Pancreas (tissue), 10 donors: ENCODE results near the gene CTNNB1. TPM values are rescaled to one million over a fixed set of nuclear protein-coding genes. Genes with fewer than 3 reads are reported as not detected.

Source experiments
- ATAC-seq, 4 donors: fragments of 200-7000 bp; cut with Tn5 transposase; one replicate each; pipeline versions ENCODE4 v1.8.0 to v1.9.1; 2020; ENCODE audit warnings: mild to moderate bottlenecking in 4 of 4, moderate library complexity in 4 of 4
- DNase-seq, 6 donors: peaks; one replicate each; pipeline ENCODE4 v3.0.0-alpha.2; 2020
- FAIRE-seq: peaks from 2 replicates; lab custom pipeline; 2012; peaks lifted over from hg19 to GRCh38; lab: Jason Lieb, UNC
- H3K27ac ChIP-seq, 4 donors: fragments of 200-600 bp; sonication (generic); 1 replicate in 3 of 4; 2 replicates in 1 of 4; pipeline versions ENCODE4 v1.5.0 to v1.8.0; 2020
- H3K27me3 ChIP-seq, 4 donors: fragments of 200-600 bp; one replicate each; pipeline ENCODE4 v1.8.0; 2021
- H3K36me3 ChIP-seq, 3 donors: fragments of 200-600 bp; sonication (generic) in 1 of 3; one replicate each; pipeline versions ENCODE4 v1.5.0 to v1.8.0; 2020 to 2021
- H3K4me1 ChIP-seq, 3 donors: fragments of 200-600 bp; one replicate each; pipeline ENCODE4 v1.8.0; 2021
- H3K4me3 ChIP-seq, 4 donors: fragments of 200-600 bp; sonication (generic) in 2 of 4; one replicate each; pipeline versions ENCODE4 v1.5.0 to v1.8.0; 2020 to 2021
- H3K9me3 ChIP-seq, 4 donors: fragments of 200-600 bp; one replicate each; pipeline ENCODE4 v1.8.0; 2021
- CTCF ChIP-seq, 4 donors: fragments of 200-600 bp; sonication (generic) in 3 of 4; IDR thresholded peaks; one replicate each; pipeline versions ENCODE4 v1.5.0 to v1.8.0; 2021; ENCODE audit warnings: antibody characterized with exemption in 4 of 4
- WGBS, 2 donors: extraction: QIAGEN DNeasy Blood & Tissue Kit; methylation state at CpG; one replicate each; pipeline ENCODE4 v1.1.7; 2013; 5-methylcytosine and 5-hydroxymethylcytosine counted together
- intact Hi-C, 3 donors: fragments of 100-400 bp; cut with DNase I; formaldehyde crosslinking; loops; one replicate each; pipeline versions ENCODE4 v1.11.1 to v1.14.2; 2022
- polyA plus RNA-seq, 2 donors: library from polyadenylated mRNA; stranded (reverse); fragments of 200-250 nt; gene quantifications; one replicate each; pipeline ENCODE4 v1.2.3, GENCODE V29; 2013
- total RNA-seq, 6 donors: library from RNA; stranded (reverse); fragmentation: NEBNext Ultra II Directional in 4 of 6; extraction: Animal tissue kit (Norgen Biotek cat#: 25700) in 4 of 6; gene quantifications; one replicate each; pipeline versions ENCODE4 v1.2.1 to v1.2.4, GENCODE V29; 2021 to 2023
- donor health status: healthy with polysubstance abuse.
- donor health status: DM: no; HTN: no; CAD: no; lungs with moderate emphysema.
- donor health status: DM: no; HTN: no; CAD: no.
- donor health status: control.
- donor health status: control.
- donor health status: Bipolar disorder and iron deficiency.
- donor health status: DM: yes; HTN: yes; CAD: no.
- donor health status: DM: no; HTN: no; CAD: no.
- donor health status: DM: no; HTN: no; CAD: no.
- donor health status: DM: yes; HTN: yes; CAD: no.

Gene CTNNB1
- total and polyA plus RNA-seq, 8 donors = 51.7 to 228 (median 112) TPM

- ATAC-seq (peak in 2 of 4 donors; percentile 11 to 13), DNase-seq (peak in 2 of 6 donors; percentile 3 to 34), FAIRE-seq (no peak)
- WGBS, 2 donors = 1% methylated on average over 32 to 39 of the region's 40 CpGs
- H3K36me3 ChIP-seq = no peaks in the 10 kb centered on the region
- peak overlapping the region; percentile 86 to 97 (median 90) for H3K27ac ChIP-seq
- no peaks in the 10 kb centered on the region for H3K27me3 ChIP-seq
- peak overlapping the region; percentile 58 to 85 (median 77) for H3K4me3 ChIP-seq
- intact Hi-C loops = no loop called here
- peaks cover 16 to 34% (median 18%) of the 10 kb centered on the region in 3 donors for H3K4me1 ChIP-seq
- H3K9me3 ChIP-seq = no peaks in the 10 kb centered on the region
- TF ChIP-seq CTCF (IDR thresholded peaks at IDR 0.05) = no peak
These were observed 762 bp downstream of the CTNNB1 start for GRCh38 chr3:41199866-41200668.

- intact Hi-C loops = no loop called here
- FAIRE-seq = no peak
- peak in 2 of 4 donors; percentile 2 to 13 for ATAC-seq
These were observed 1.3 kb downstream of the CTNNB1 start for GRCh38 chr3:41200669-41201021.

GRCh38 chr3:41202075-41202833 is 2.9 kb downstream of the CTNNB1 start:
- Histone ChIP-seq H3K4me1 (peaks cover 35 to 56% (median 37%) of the 10 kb centered on the region in 3 donors), H3K36me3 (no peaks in the 10 kb centered on the region), H3K4me3 (peak overlapping the region in 2 of 4 donors; percentile 79 to 85), H3K27ac (peak overlapping the region in 1 of 4 donors; percentile 94), H3K9me3 (no peaks in the 10 kb centered on the region), H3K27me3 (no peaks in the 10 kb centered on the region)
- ATAC-seq = no peak
- intact Hi-C loops = no loop called here
- WGBS, 2 donors = 23 to 26% methylated on average over 5 of the region's 5 CpGs
- no peak for DNase-seq
- no peak for TF ChIP-seq CTCF (IDR thresholded peaks at IDR 0.05)
- FAIRE-seq = no peak

More at GRCh38 chr3:41200669-41201021, 1.3 kb downstream of the CTNNB1 start:
- DNase-seq = no peak
- Histone ChIP-seq H3K4me1 (peaks cover 19 to 40% (median 22%) of the 10 kb centered on the region in 3 donors), H3K36me3 (no peaks in the 10 kb centered on the region), H3K27ac (peak overlapping the region in 2 of 4 donors; percentile 94 to 97), H3K27me3 (no peaks in the 10 kb centered on the region), H3K4me3 (peak overlapping the region; percentile 58 to 85 (median 77)), H3K9me3 (no peaks in the 10 kb centered on the region)
- no peak for TF ChIP-seq CTCF (IDR thresholded peaks at IDR 0.05)
- WGBS, 2 donors = 1% methylated on average over 7 of the region's 7 CpGs

- DNase-seq (no peak), FAIRE-seq (no peak), ATAC-seq (peak in 1 of 4 donors; percentile 18)
- Histone ChIP-seq H3K4me3 (peak overlapping the region in 2 of 4 donors; percentile 79 to 85), H3K9me3 (no peaks in the 10 kb centered on the region), H3K27me3 (no peaks in the 10 kb centered on the region), H3K36me3 (no peaks in the 10 kb centered on the region), H3K4me1 (peaks cover 41 to 63% (median 44%) of the 10 kb centered on the region in 3 donors), H3K27ac (no peak overlapping the region)
- intact Hi-C loops = no loop called here
- TF ChIP-seq CTCF (IDR thresholded peaks at IDR 0.05) = no peak
These were observed 3.6 kb downstream of the CTNNB1 start for GRCh38 chr3:41202834-41203345.
